Keratinocyte (primary cell): ENCODE data around the gene BAHCC1.

Experiments
- EZH2 ChIP-seq: IDR thresholded peaks from one replicate; pipeline ENCODE4 v1.6.1; 2012; ENCODE audit warnings: inconsistent platforms, mild to moderate bottlenecking, low read length, moderate library complexity
- TF ChIP-seq, protein P1 (sequence below), 3 experiments: IDR thresholded peaks in 1 of 3; conservative IDR thresholded peaks in 1 of 3; optimal IDR thresholded peaks in 1 of 3; 2 replicates in 2 of 3; 3 replicates in 1 of 3; pipeline versions ENCODE3 to v1.5.1; 2011; ENCODE audit warnings: low read length in 3 of 3, mild to moderate bottlenecking in 3 of 3, moderate library complexity in 2 of 3, control low read depth in 1 of 3, inconsistent platforms in 1 of 3; ENCODE audit not compliant: insufficient read depth in 2 of 3; ENCODE audit errors: extremely low read depth in 1 of 3

DNA sequence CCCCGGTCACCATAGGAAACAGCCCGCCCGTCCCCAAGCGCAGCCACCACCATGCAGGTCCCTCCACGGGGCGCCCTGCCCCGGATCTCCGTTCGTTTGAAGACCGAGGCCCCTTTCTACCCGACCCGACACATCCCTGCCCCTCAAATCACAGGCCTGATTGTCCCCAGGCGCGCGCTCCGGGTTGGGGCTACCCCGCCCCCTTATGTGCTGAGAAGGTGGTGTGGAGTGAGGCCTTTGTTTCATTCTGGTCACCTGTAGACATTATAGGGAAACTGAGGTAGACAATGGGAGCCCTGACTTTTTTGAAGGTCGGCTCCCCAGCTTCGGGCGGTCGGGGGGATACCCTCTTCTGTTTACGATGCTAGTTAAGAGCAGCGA lies 118.1 kb downstream of the BAHCC1 start:
- TF ChIP-seq, protein P1, sequence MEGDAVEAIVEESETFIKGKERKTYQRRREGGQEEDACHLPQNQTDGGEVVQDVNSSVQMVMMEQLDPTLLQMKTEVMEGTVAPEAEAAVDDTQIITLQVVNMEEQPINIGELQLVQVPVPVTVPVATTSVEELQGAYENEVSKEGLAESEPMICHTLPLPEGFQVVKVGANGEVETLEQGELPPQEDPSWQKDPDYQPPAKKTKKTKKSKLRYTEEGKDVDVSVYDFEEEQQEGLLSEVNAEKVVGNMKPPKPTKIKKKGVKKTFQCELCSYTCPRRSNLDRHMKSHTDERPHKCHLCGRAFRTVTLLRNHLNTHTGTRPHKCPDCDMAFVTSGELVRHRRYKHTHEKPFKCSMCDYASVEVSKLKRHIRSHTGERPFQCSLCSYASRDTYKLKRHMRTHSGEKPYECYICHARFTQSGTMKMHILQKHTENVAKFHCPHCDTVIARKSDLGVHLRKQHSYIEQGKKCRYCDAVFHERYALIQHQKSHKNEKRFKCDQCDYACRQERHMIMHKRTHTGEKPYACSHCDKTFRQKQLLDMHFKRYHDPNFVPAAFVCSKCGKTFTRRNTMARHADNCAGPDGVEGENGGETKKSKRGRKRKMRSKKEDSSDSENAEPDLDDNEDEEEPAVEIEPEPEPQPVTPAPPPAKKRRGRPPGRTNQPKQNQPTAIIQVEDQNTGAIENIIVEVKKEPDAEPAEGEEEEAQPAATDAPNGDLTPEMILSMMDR (optimal IDR thresholded peaks at IDR 0.05 in 1 of 3, IDR thresholded peaks at IDR 0.05 in 1 of 3, conservative IDR thresholded peaks at IDR 0.05 in 1 of 3; ENCODE audit: extremely low read depth in 1 of 3, insufficient read depth in 2 of 3, low read length in 3 of 3) = no peak
- no peak for TF ChIP-seq EZH2
